ENCODE data around the gene PTMA. TPM values are rescaled to one million over a fixed set of nuclear protein-coding genes. Genes with fewer than 3 reads are reported as not detected.

PTMA gene
- polyA plus RNA-seq, 2 of the 4 experiments (the other 2 are of a cell fraction): 1,191 to 2,360 TPM

DNA sequence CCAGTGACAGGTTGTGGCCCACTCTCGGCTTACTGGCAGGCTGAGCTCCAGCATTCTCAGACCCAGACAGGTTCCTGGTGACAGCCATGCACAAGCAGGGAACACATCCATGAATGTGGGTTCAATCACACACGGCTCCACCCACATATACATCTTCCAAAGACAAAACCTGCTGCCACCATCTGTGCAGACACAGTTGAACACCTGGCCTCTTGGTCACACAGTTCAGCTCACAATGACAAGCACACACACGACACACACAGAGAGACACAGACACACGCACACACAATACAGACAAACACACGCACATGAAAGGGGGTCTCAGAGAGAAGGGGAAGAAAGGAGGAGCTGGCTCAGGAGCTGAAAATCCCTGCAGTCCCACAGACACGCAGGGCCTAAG is 32.1 kb upstream of the PTMA start:
- FAIRE-seq: no peak
- no peak for ATAC-seq
- Histone ChIP-seq H3K4me2 (no peak overlapping the region), H3K9me3 (no peaks in the 10 kb centered on the region), H3K27ac (no peak overlapping the region), H3K4me3 (no peak overlapping the region), H3K4me1 (peaks cover 44% of the 10 kb centered on the region)
- 75% methylated on average over 6 of the region's 6 CpGs for WGBS (ENCODE audit: missing lambda C conversion rate)
- DNase-seq (ENCODE audit: low read depth in 1 of 2, low spot score in 1 of 2): no peak
- POLR2A ChIA-PET: interaction anchor here (4.0 kb wide), 1 partner anchor 33 kb away, joined by 45 read pairs; the partner anchor contains the start of gene PTMA
- no peak for TF ChIP-seq JUN (IDR thresholded peaks at IDR 0.05)
- no peak for TF ChIP-seq MAFK (IDR thresholded peaks at IDR 0.05; ENCODE audit: partially characterized antibody)
- TF ChIP-seq, protein P1, sequence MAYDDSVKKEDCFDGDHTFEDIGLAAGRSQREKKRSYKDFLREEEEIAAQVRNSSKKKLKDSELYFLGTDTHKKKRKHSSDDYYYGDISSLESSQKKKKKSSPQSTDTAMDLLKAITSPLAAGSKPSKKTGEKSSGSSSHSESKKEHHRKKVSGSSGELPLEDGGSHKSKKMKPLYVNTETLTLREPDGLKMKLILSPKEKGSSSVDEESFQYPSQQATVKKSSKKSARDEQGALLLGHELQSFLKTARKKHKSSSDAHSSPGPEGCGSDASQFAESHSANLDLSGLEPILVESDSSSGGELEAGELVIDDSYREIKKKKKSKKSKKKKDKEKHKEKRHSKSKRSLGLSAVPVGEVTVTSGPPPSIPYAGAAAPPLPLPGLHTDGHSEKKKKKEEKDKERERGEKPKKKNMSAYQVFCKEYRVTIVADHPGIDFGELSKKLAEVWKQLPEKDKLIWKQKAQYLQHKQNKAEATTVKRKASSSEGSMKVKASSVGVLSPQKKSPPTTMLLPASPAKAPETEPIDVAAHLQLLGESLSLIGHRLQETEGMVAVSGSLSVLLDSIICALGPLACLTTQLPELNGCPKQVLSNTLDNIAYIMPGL (CRISPR knock-in tag; IDR thresholded peaks at IDR 0.05; ENCODE audit: borderline replicate concordance): no peak
- no peak for TF ChIP-seq EHF (CRISPR knock-in tag; IDR thresholded peaks at IDR 0.05)
- CTCF ChIA-PET: interaction anchor here (1.1 to 95.1 kb wide), 8 partner anchors 7 to 132 kb away, joined by 3 to 4158 read pairs (median 9); partner anchors contain the start of gene PTMA

DNA sequence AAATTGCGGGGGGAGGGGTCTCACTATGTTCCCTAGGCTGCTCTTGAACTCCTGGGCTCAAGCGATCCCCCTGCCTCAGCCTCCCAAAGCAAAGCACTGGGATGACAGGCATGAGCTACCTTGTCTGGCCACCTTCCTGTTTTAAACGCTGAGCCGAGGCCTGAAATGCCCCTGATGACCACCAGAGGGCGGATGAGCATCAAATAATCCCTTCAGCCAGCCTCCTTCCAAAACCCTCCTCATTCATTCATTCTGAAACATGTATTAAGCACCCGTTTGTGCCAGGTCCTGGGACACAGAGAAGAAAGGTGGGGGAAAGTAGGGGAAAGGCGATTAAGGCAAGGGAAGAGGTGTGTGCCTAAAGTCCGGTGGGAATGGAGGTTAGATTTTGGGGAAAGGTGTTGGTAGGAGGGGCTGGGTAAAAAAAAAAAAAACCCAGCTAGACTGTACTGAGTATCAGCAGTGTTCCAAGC is 30.7 kb upstream of the PTMA start:
- Histone ChIP-seq H3K27ac (peak overlapping the region in 1 of 2 experiments; percentile 24; a peak in 1 of 6 replicates), H3K9me3 (no peaks in the 10 kb centered on the region), H3K4me3 (no peak overlapping the region), H3K4me1 (peaks cover 39% of the 10 kb centered on the region), H3K4me2 (peak overlapping the region; percentile 26; the same call in 1 of the 3 replicates)
- POLR2A ChIA-PET: interaction anchor here (0.6 to 4.0 kb wide), 11 partner anchors 11 to 72 kb away, joined by 3 to 45 read pairs (median 4); partner anchors contain the start of gene PTMA
- peak in 1 of 2 experiments; percentile 85 for DNase-seq (ENCODE audit: low read depth in 1 of 2, low spot score in 1 of 2)
- no peak for FAIRE-seq
- ATAC-seq: peak in 1 of 2 experiments; percentile 12; a peak in 3 of 6 replicates
- CTCF ChIA-PET: interaction anchor here (0.6 to 95.1 kb wide), 15 partner anchors 6 to 1789 kb away, joined by 3 to 4158 read pairs (median 3); partner anchors contain the start of gene PTMA
- WGBS (ENCODE audit: missing lambda C conversion rate): 2% methylated on average over 8 of the region's 8 CpGs
- TF ChIP-seq NPAS2 (CRISPR knock-in tag; IDR thresholded peaks at IDR 0.05; ENCODE audit: borderline replicate concordance) (no peak), SMC3 (IDR thresholded peaks at IDR 0.05) (peak; percentile 91), RAD21 (conservative IDR thresholded peaks at IDR 0.05 in 1 of 2, IDR thresholded peaks at IDR 0.05 in 1 of 2) (peak; percentile 79 to 87), KDM5A (IDR thresholded peaks at IDR 0.05) (no peak)
- TF ChIP-seq, protein P2, sequence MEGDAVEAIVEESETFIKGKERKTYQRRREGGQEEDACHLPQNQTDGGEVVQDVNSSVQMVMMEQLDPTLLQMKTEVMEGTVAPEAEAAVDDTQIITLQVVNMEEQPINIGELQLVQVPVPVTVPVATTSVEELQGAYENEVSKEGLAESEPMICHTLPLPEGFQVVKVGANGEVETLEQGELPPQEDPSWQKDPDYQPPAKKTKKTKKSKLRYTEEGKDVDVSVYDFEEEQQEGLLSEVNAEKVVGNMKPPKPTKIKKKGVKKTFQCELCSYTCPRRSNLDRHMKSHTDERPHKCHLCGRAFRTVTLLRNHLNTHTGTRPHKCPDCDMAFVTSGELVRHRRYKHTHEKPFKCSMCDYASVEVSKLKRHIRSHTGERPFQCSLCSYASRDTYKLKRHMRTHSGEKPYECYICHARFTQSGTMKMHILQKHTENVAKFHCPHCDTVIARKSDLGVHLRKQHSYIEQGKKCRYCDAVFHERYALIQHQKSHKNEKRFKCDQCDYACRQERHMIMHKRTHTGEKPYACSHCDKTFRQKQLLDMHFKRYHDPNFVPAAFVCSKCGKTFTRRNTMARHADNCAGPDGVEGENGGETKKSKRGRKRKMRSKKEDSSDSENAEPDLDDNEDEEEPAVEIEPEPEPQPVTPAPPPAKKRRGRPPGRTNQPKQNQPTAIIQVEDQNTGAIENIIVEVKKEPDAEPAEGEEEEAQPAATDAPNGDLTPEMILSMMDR (IDR thresholded peaks at IDR 0.05): peak; percentile 87

DNA sequence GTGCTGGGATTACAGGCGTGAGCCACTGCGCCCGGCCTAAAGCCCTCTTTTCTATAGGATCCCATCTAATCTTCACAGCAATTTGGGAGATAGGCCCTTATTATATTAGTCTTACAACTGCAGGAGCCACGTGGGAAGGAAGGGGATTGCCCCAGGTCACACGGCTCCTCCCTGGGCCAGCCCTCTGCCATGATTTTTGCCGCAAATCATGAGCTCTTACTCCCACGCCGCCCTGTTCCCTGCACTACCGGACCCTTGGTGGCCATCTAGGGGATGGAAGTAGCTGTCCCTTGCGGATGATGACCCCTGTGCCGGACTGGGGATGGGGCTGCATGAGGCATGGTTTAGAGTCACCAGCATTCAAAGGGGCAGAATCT is 28.4 kb upstream of the PTMA start:
- H3K4me3 ChIP-seq: no peak overlapping the region
- CTCF ChIA-PET: interaction anchor here (1.1 to 95.1 kb wide), 3 partner anchors 4 to 78 kb away, joined by 4 to 4158 read pairs (median 4158); partner anchors contain the start of gene PTMA
- peaks cover 21% of the 10 kb centered on the region for H3K4me1 ChIP-seq
- peak overlapping the region; percentile 98; a peak in 5 of 6 replicates for H3K27ac ChIP-seq
- ATAC-seq: no peak
- H3K4me2 ChIP-seq: peak overlapping the region; percentile 95; the same call in 1 of the 3 replicates
- WGBS (ENCODE audit: missing lambda C conversion rate): 92% methylated on average over 11 of the region's 11 CpGs
- DNase-seq (ENCODE audit: low read depth in 1 of 2, low spot score in 1 of 2): no peak
- H3K9me3 ChIP-seq: no peaks in the 10 kb centered on the region
- no peak for FAIRE-seq
- POLR2A ChIA-PET: no interaction called here
- no peak for TF ChIP-seq CEBPB (IDR thresholded peaks at IDR 0.05)
- TF ChIP-seq EHMT2 (IDR thresholded peaks at IDR 0.05; ENCODE audit: low read depth): no peak
- no peak for TF ChIP-seq EHF (CRISPR knock-in tag; IDR thresholded peaks at IDR 0.05)
- TF ChIP-seq ZSCAN20 (CRISPR knock-in tag; IDR thresholded peaks at IDR 0.05): no peak
- TF ChIP-seq, protein P3, sequence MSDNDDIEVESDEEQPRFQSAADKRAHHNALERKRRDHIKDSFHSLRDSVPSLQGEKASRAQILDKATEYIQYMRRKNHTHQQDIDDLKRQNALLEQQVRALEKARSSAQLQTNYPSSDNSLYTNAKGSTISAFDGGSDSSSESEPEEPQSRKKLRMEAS (IDR thresholded peaks at IDR 0.05): no peak
- TF ChIP-seq MAZ (IDR thresholded peaks at IDR 0.05; ENCODE audit: borderline replicate concordance, low read depth, low read length): no peak
- TF ChIP-seq TFCP2L1 (CRISPR knock-in tag; IDR thresholded peaks at IDR 0.05): no peak
- TF ChIP-seq, protein P2 (IDR thresholded peaks at IDR 0.05): no peak
- TF ChIP-seq, protein P4, sequence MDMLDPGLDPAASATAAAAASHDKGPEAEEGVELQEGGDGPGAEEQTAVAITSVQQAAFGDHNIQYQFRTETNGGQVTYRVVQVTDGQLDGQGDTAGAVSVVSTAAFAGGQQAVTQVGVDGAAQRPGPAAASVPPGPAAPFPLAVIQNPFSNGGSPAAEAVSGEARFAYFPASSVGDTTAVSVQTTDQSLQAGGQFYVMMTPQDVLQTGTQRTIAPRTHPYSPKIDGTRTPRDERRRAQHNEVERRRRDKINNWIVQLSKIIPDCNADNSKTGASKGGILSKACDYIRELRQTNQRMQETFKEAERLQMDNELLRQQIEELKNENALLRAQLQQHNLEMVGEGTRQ (IDR thresholded peaks at IDR 0.05): no peak
- TF ChIP-seq, protein P5, sequence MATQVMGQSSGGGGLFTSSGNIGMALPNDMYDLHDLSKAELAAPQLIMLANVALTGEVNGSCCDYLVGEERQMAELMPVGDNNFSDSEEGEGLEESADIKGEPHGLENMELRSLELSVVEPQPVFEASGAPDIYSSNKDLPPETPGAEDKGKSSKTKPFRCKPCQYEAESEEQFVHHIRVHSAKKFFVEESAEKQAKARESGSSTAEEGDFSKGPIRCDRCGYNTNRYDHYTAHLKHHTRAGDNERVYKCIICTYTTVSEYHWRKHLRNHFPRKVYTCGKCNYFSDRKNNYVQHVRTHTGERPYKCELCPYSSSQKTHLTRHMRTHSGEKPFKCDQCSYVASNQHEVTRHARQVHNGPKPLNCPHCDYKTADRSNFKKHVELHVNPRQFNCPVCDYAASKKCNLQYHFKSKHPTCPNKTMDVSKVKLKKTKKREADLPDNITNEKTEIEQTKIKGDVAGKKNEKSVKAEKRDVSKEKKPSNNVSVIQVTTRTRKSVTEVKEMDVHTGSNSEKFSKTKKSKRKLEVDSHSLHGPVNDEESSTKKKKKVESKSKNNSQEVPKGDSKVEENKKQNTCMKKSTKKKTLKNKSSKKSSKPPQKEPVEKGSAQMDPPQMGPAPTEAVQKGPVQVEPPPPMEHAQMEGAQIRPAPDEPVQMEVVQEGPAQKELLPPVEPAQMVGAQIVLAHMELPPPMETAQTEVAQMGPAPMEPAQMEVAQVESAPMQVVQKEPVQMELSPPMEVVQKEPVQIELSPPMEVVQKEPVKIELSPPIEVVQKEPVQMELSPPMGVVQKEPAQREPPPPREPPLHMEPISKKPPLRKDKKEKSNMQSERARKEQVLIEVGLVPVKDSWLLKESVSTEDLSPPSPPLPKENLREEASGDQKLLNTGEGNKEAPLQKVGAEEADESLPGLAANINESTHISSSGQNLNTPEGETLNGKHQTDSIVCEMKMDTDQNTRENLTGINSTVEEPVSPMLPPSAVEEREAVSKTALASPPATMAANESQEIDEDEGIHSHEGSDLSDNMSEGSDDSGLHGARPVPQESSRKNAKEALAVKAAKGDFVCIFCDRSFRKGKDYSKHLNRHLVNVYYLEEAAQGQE (IDR thresholded peaks at IDR 0.05): no peak
- TF ChIP-seq FOSL2 (IDR thresholded peaks at IDR 0.05): no peak
- no peak for TF ChIP-seq FOSL2 (CRISPR knock-in tag; IDR thresholded peaks at IDR 0.05)
